H1 (cell line): ENCODE data around the gene GDF9.

Source experiments
- CBX5 ChIP-seq: fragments of 300-800, 300-1000 bp; sonication (generic); IDR thresholded peaks from 2 replicates; pipeline ENCODE4 v1.7.1; 2016; ENCODE audit warnings: antibody characterized with exemption, low read length, low read depth
- EP300 ChIP-seq, 2 experiments: IDR thresholded peaks; 1 replicate in 1 of 2; 2 replicates in 1 of 2; pipeline ENCODE4 v1.6.1; 2011 to 2012; ENCODE audit warnings: low read depth in 2 of 2, low read length in 2 of 2, mild to moderate bottlenecking in 2 of 2, borderline replicate concordance in 1 of 2, inconsistent platforms in 1 of 2, moderate library complexity in 1 of 2
- EZH2 ChIP-seq: fragments of 200-600 bp; sonication (generic); IDR thresholded peaks from 2 replicates; pipeline ENCODE4 v1.7.1; 2012; ENCODE audit warnings: low read depth, mild to moderate bottlenecking, moderate library complexity, low read length, inconsistent platforms; ENCODE audit not compliant: severe bottlenecking
- JUND ChIP-seq: IDR thresholded peaks from 2 replicates; pipeline ENCODE4 v1.6.1; 2011; ENCODE audit warnings: mild to moderate bottlenecking, improper control_type of control experiment, low read length
- RNF2 ChIP-seq: fragments of 200-900, 300-1000 bp; sonication (generic); IDR thresholded peaks from 2 replicates; pipeline ENCODE4 v1.7.1; 2016; ENCODE audit warnings: borderline replicate concordance, low read depth, mild to moderate bottlenecking, antibody characterized with exemption, low read length; ENCODE audit not compliant: poor library complexity, severe bottlenecking; ENCODE audit errors: missing control alignments
- SP1 ChIP-seq: IDR thresholded peaks from 2 replicates; pipeline ENCODE4 v1.6.1; 2011; ENCODE audit warnings: low read depth, low read length
- YY1 ChIP-seq: IDR thresholded peaks from 2 replicates; pipeline ENCODE4 v1.6.1; 2011; ENCODE audit warnings: low read depth, mild to moderate bottlenecking, low read length
- ZNF274 ChIP-seq: IDR thresholded peaks from 2 replicates; pipeline ENCODE4 v1.7.0; 2012; ENCODE audit warnings: low read length, borderline replicate concordance; ENCODE audit errors: extremely low read depth
- TF ChIP-seq, protein P1 (sequence below), 3 experiments: IDR thresholded peaks; 1 replicate in 2 of 3; 2 replicates in 1 of 3; pipeline versions ENCODE4 v1.5.1 to v1.6.1; 2011; ENCODE audit warnings: low read length in 3 of 3, mild to moderate bottlenecking in 3 of 3, inconsistent platforms in 2 of 3, low read depth in 1 of 3, moderate library complexity in 1 of 3; ENCODE audit not compliant: insufficient read depth in 1 of 3; ENCODE audit errors: control extremely low read depth in 1 of 3
- TF ChIP-seq, protein P2 (sequence below): IDR thresholded peaks from 2 replicates; pipeline ENCODE4 v1.6.1; 2012; ENCODE audit warnings: inconsistent platforms

DNA sequence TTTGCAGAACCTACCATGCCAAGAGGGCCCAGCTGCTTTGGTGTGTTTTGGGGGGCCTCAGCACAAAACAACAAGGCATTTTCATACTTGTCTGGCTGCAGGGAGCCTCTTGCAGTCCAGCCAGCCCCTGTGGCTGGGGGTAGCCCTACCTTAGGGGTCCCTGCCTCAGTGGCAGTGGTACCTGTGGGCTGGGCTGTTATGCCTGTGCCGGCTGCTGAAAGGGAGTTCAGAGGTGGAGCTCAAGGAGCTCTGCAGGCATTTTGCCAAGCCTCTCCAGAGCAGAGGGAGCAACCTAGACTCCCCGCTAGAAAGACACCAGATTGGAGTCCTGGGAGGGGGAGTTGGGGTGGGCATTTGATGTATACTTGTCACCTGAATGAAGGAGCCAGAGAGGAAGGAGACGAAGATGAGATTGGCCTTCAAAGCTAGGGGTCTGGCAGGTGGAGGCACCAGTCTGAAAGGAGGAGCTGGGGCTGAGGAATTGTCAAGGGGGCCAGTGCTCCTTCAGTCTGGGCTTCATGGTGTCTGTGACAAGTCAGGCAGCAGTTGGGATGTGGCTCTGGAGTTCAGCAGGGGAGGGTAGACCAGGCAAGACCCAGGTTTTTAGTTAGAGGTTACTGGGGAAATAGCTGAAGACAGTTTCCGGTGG is 37.3 kb downstream of the GDF9 start:
- TF ChIP-seq YY1 (no peak), RNF2 (no peak), JUND (no peak), ZNF274 (no peak), CBX5 (no peak), EZH2 (no peak), SP1 (no peak), EP300 (IDR thresholded peaks at IDR 0.05; ENCODE audit: borderline replicate concordance in 1 of 2, low read depth in 2 of 2, low read length in 2 of 2) (no peak)
- TF ChIP-seq, protein P1, sequence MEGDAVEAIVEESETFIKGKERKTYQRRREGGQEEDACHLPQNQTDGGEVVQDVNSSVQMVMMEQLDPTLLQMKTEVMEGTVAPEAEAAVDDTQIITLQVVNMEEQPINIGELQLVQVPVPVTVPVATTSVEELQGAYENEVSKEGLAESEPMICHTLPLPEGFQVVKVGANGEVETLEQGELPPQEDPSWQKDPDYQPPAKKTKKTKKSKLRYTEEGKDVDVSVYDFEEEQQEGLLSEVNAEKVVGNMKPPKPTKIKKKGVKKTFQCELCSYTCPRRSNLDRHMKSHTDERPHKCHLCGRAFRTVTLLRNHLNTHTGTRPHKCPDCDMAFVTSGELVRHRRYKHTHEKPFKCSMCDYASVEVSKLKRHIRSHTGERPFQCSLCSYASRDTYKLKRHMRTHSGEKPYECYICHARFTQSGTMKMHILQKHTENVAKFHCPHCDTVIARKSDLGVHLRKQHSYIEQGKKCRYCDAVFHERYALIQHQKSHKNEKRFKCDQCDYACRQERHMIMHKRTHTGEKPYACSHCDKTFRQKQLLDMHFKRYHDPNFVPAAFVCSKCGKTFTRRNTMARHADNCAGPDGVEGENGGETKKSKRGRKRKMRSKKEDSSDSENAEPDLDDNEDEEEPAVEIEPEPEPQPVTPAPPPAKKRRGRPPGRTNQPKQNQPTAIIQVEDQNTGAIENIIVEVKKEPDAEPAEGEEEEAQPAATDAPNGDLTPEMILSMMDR (IDR thresholded peaks at IDR 0.05; ENCODE audit: control extremely low read depth in 1 of 3, insufficient read depth in 1 of 3, low read depth in 1 of 3, low read length in 3 of 3), result no peak
- TF ChIP-seq, protein P2, sequence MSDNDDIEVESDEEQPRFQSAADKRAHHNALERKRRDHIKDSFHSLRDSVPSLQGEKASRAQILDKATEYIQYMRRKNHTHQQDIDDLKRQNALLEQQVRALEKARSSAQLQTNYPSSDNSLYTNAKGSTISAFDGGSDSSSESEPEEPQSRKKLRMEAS, result no peak
